GOT3 (cell line): Measurements from ENCODE around the gene FAM136A.
"Not testable (repeated sequence)": the region's sequence is repeated elsewhere in the genome, so short reads cannot be mapped to it uniquely, and the experiment has no call there.

Source experiments
- DNase-seq: peaks from one replicate; lab custom pipeline; 2025; ENCODE audit warnings: mixed read lengths; lab: John Stamatoyannopoulos, UW

FAM136A gene

DNA sequence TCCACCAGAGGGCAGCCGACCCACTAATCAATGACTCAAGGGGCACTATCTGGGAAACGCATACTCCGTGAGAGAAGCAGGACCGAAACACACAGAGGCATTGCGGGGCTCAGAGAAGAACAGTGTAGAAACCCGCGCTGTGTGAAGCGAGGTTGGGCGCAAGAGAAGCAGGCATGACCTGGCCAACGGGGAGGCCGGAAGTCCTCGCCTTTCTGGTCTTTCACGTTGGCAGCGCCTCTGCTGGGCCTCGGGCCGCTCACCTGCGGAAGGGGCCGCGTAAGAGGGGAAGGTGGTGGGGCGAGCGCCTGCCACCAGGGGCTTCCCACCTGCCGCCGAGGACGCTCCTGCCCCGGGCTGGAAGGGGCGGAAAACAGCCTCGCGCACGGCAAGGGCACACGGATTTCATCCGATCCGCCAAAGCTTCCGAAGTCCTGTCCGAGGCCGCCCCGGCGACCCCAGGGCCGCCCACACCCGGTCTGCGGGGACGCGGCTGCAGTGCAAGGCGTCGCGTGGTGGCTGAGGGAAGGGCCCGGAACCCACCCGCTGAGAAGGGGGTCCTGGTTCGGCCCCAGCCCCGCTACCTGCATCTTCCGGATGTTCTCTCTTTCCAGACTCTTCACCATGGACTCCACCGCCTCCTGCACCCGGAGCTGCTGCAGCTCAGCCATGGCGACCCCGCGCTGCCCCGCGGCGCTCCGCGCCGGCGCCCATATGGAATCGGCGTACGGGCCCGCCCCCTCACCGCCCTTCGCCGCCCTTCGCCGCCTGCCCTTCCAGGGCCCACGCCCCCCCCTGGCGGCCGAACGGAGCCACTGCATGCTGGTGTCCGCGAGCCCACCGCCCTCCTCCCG is at the start of gene FAM136A:
Gene FAM136A, minus strand, starts transcription at position 724 of the 851 bp plus-strand sequence. Its CDS starts 56 bp downstream, at position 668.
- peak; percentile 18 for DNase-seq

GRCh38 chr2:70349921-70350685 is 48.2 kb upstream of the FAM136A start:
- DNase-seq, result no peak

DNA sequence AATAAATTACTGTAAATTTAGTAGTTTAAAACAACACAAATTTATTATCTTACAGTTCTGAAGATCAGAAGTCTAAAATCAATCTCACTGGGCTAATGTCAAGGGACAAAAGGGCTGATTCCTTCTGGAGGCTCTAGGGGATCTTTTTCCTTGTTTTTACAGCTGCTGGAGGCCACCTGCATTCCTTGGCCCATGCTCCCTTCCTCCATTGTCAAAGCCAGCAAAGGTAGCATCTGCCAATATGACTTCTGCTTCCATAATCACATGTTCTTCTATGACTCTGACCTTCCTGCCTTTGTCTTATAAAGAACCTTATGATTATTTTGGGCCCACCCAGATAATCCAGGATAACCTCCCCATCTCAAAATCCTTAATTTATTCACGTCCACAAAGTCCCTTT is 46.0 kb upstream of the FAM136A start:
- no peak for DNase-seq

DNA sequence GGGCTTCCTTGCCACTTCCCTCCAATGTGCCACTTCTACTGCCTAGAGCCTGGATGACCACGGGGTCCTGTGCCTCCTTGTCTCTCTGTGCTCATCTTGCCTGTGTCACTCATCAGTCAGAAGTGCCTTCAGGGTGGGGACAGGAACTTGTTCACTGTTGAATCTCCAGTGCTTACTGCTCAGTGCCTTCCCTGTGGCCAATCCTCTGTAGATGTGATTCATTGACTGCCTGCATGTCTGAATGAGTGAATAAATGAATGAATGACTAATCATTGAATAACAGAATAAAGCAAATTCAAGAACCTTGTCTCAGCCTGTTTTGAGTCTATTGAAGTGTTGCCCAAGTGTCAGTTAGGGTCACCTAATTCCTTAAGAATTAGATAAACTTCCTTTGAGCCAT is 42.3 kb upstream of the FAM136A start:
- DNase-seq, result no peak

DNA sequence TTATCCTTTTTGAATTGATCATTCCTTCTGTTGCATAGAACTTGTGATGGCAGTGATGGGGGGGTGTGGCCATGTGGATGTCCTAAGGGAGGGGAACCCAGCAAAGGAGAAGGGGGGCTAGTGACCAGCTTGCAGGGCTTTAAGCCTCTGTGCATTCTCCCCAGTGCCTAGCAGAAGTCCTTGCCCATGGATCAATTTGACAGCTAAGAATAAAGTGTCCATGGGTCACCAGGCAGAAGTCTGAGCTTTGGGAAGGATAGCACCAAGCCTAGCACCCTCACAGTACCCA is 39.6 kb upstream of the FAM136A start:
- DNase-seq, result no peak

GRCh38 chr2:70340761-70341476 is 39.1 kb upstream of the FAM136A start:
- no peak for DNase-seq

DNA sequence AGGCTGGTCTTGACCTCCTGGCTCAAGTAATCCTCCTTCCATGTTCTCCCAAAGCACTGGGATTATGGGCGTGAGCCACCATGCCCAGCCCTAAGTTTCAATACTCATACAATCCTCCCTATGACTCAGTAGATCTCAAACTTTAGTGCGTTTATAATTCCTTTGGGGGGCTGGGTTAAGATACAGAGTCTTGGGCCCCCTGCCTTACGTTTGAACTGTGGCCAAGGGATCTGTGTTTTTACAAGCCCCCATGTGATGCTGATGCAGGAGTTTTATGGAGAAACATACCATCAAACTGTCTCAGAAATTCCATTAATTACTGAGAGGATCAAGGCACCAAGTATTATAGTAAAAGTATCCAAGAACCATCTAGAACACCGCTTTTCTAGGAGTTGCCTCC is 38.2 kb upstream of the FAM136A start:
- no peak for DNase-seq

GRCh38 chr2:70336552-70336951 is 34.7 kb upstream of the FAM136A start:
- DNase-seq, result no peak

DNA sequence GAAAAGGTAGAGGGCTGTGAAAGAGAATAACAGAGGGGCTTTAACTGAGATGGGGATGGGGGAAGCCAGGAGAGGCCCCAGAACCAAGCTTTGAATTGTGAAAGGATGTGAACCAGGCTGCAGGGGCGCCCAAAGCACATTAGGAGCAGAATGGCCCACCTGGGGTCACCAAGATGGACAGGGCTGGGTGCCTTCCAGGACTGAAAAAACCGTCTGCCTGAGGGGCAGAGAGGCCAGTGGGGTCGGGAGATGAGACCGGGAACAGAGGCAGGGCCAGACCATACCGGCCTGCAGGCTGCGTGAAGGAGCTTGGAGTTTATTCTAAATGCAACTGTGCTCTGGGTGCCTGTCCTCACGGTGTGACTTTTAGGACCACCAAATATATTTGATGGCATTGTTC is 29.1 kb upstream of the FAM136A start:
- no peak for DNase-seq

GRCh38 chr2:70330476-70330875 is 28.6 kb upstream of the FAM136A start:
- DNase-seq, result no peak

- DNase-seq, result no peak
Measured at GRCh38 chr2:70328921-70329561, 27.2 kb upstream of the FAM136A start.

GRCh38 chr2:70325875-70326274 is 24.0 kb upstream of the FAM136A start:
- no peak for DNase-seq

GRCh38 chr2:70322518-70322917 is 20.7 kb upstream of the FAM136A start:
- no peak for DNase-seq

DNA sequence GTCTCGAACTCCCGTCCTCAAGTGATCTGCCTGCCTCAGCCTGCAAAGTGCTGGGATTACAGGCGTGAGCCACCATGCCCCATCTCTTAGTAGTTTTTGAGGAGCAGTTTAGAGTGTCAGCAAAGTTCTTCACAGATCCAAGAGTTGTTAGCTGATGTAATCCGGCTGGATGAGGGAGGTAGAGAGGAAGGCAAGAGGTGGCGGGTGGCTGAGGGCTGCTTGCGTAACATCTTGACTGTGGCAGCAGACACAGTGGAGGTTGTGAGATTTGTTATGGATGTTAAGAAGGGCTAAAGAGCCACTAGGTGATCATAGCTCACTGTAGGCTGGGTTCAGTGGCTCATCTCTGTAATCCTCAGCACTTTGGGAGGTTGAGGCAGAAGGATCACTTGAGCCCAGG is 19.5 kb upstream of the FAM136A start:
- DNase-seq, result no peak

GRCh38 chr2:70314640-70315039 is 12.8 kb upstream of the FAM136A start:
- DNase-seq, result no peak

DNA sequence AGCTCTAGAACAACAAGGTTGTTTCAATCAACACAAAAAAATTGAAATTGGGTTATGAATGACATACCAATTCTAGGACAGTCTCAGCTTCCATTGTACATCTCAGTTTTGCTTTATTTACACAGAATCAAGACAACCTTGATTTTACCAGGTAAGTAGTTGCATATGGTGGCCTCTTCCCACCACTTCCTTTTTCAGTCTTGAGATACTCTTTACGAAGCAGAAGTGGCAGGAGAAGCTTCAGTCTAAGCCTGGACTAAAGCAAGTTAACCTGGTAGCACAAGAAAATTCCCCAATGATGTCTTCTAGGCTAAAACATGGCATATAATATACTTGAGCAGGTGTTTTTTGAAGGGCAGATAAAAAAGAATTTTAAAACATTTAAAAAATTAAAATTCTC is 10.7 kb upstream of the FAM136A start:
- DNase-seq, result no peak

- DNase-seq, result no peak
Measured at GRCh38 chr2:70310899-70311298, 9.0 kb upstream of the FAM136A start.

DNA sequence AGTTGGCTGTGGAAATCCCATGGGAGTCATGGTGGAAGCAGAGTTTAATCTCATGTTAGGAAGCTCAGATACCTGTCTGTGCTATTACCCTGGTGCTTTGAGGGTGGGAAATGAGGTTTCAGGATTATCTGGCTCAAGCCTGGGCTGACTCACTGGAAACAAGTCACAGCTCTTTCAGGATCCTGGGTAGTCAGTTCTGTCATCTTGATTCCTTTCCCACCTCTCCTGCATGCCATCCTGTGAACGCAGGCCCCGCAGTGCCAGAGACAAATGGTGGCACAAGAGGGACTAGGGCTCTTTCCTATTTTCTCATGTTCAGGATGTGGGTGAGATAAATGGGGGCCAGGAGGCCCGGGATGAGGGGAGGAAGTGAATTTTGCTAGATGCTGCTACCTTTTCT is 3.7 kb upstream of the FAM136A start:
- DNase-seq, result no peak

GRCh38 chr2:70304498-70304897 is 2.6 kb upstream of the FAM136A start:
- no peak for DNase-seq

DNA sequence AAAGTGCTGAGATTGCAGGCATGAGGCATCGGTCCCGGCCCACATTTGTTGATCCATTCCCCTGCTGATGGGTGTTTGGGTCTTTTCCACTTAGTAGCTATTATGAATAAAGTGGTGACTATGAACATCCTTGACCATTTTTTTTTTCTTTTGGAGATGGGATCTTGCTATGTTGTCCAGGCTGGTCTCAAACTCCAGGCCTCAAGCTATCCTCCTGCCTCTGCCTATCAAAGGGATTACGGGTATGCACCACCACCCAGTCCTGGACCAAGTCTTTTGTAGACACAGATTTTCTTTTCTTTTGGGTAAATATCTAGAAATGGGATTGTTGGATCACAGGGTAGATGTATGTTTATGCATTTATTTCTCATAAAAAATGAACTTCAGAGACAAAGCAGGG is 1.3 kb upstream of the FAM136A start:
- DNase-seq, result no peak

- not testable (repeated sequence) for DNase-seq
Measured at GRCh38 chr2:70302195-70302546, 304 bp upstream of the FAM136A start.

GRCh38 chr2:70300771-70301343 is 1.0 kb downstream of the FAM136A start:
- DNase-seq, result no peak
